Endothelial cell of hepatic sinusoid (primary cell): Measurements from ENCODE around the gene MRPL12.

ENCODE experiments used
- in situ Hi-C: cut with HindIII; loops from 2 replicates; pipeline ENCODE4 v1.10.0; 2017; ENCODE audit warnings: low sequenced_read_pairs

MRPL12 gene

GRCh38 chr17:81700353-81701287 lies 2.5 kb upstream of the MRPL12 start:
- in situ Hi-C loops = no loop called here

GRCh38 chr17:81701288-81702071 lies 1.7 kb upstream of the MRPL12 start:
- in situ Hi-C loops = no loop called here

GRCh38 chr17:81703747-81704654 lies 834 bp downstream of the MRPL12 start:
- in situ Hi-C loops = no loop called here

GRCh38 chr17:81705518-81706231 lies 2.5 kb downstream of the MRPL12 start:
- in situ Hi-C loops = no loop called here

- in situ Hi-C loops = no loop called here
Measured at GRCh38 chr17:81706232-81706611, 3.1 kb downstream of the MRPL12 start.

GRCh38 chr17:81706757-81707624 lies 3.8 kb downstream of the MRPL12 start:
- in situ Hi-C loops = no loop called here

- in situ Hi-C loops = no loop called here
Measured at GRCh38 chr17:81707725-81708646, 4.8 kb downstream of the MRPL12 start.

GRCh38 chr17:81708739-81709185 lies 5.6 kb downstream of the MRPL12 start:
- in situ Hi-C loops = no loop called here

- in situ Hi-C loops = no loop called here
Measured at GRCh38 chr17:81710514-81711308, 7.5 kb downstream of the MRPL12 start.

GRCh38 chr17:81711814-81712467 lies 8.8 kb downstream of the MRPL12 start, which contains the start of gene SLC25A10:
Gene SLC25A10 (plus strand): TSS chr17:81712284. CDS start chr17:81712427, 143 bp downstream.
- in situ Hi-C loops = no loop called here

- in situ Hi-C loops = no loop called here
Measured at GRCh38 chr17:81712468-81713003, 9.4 kb downstream of the MRPL12 start.

- in situ Hi-C loops = no loop called here
Measured at GRCh38 chr17:81713004-81713555, 9.9 kb downstream of the MRPL12 start.

- in situ Hi-C loops = no loop called here
Measured at GRCh38 chr17:81713556-81714411, 10.6 kb downstream of the MRPL12 start.

- in situ Hi-C loops = no loop called here
Measured at GRCh38 chr17:81714412-81715106, 11.4 kb downstream of the MRPL12 start.
